Daoy (cell line): ENCODE results near the gene JMY. TPM values are rescaled to one million over a fixed set of nuclear protein-coding genes. Genes with fewer than 3 reads are reported as not detected.
A peak's percentile ranks its signal among the peaks of the same experiment; 100 is the strongest.
"Not testable (repeated sequence)": the region's sequence is repeated elsewhere in the genome, so short reads cannot be mapped to it uniquely, and the experiment has no call there.

Experiments used
- DNase-seq: peaks from one replicate; pipeline ENCODE4 v3.0.0-alpha.2; 2015; ENCODE audit warnings: low read depth
- total RNA-seq: library from RNA; depleted of rRNA; stranded (reverse); fragments of >200 nt; shearing (Covaris generic); gene quantifications from 2 replicates; pipeline ENCODE4 v1.2.3, GENCODE V29; 2014

JMY gene
- total RNA-seq, 1 experiment from 2014 or later, result 5.8 TPM

- DNase-seq, result peak; percentile 59
Measured at GRCh38 chr5:79236970-79237739, 1.2 kb downstream of the JMY start.

GRCh38 chr5:79237740-79238560 lies 2.0 kb downstream of the JMY start:
- no peak for DNase-seq

- no peak for DNase-seq
Measured at GRCh38 chr5:79240561-79240960, 4.6 kb downstream of the JMY start.

- no peak for DNase-seq
Measured at GRCh38 chr5:79241535-79241979, 5.6 kb downstream of the JMY start.

- DNase-seq, result no peak
Measured at GRCh38 chr5:79242242-79243039, 6.5 kb downstream of the JMY start.

GRCh38 chr5:79243224-79243623 lies 7.3 kb downstream of the JMY start:
- no peak for DNase-seq

- DNase-seq, result not testable (repeated sequence)
Measured at GRCh38 chr5:79254067-79254466, 18.1 kb downstream of the JMY start.

- peak; percentile 59 for DNase-seq
Measured at GRCh38 chr5:79255786-79256557, 20.0 kb downstream of the JMY start.

- DNase-seq, result no peak
Measured at GRCh38 chr5:79256563-79256962, 20.6 kb downstream of the JMY start.

- no peak for DNase-seq
Measured at GRCh38 chr5:79257314-79257713, 21.4 kb downstream of the JMY start.

- DNase-seq, result no peak
Measured at GRCh38 chr5:79258801-79259200, 22.9 kb downstream of the JMY start.

GRCh38 chr5:79259383-79259782 lies 23.5 kb downstream of the JMY start:
- DNase-seq, result no peak

- DNase-seq, result no peak
Measured at GRCh38 chr5:79259810-79260209, 23.9 kb downstream of the JMY start.

- DNase-seq, result no peak
Measured at GRCh38 chr5:79261897-79262296, 26.0 kb downstream of the JMY start.

- no peak for DNase-seq
Measured at GRCh38 chr5:79263290-79263689, 27.4 kb downstream of the JMY start.

- DNase-seq, result no peak
Measured at GRCh38 chr5:79267180-79267579, 31.2 kb downstream of the JMY start.

- no peak for DNase-seq
Measured at GRCh38 chr5:79269733-79270166, 33.8 kb downstream of the JMY start.

GRCh38 chr5:79273341-79273740 lies 37.4 kb downstream of the JMY start:
- no peak for DNase-seq

GRCh38 chr5:79284846-79285245 lies 48.9 kb downstream of the JMY start:
- no peak for DNase-seq

- no peak for DNase-seq
Measured at GRCh38 chr5:79285285-79285684, 49.4 kb downstream of the JMY start.

GRCh38 chr5:79285833-79286232 lies 49.9 kb downstream of the JMY start:
- no peak for DNase-seq
